ENCODE data around the gene RIMBP2.

Gene RIMBP2

GRCh38 chr12:130538343-130539095 lies 177.6 kb downstream of the RIMBP2 start:
- TF ChIP-seq ZNF660 (tag by site-specific recombination; IDR thresholded peaks at IDR 0.05) (no peak), ZNF610 (tag by site-specific recombination; IDR thresholded peaks at IDR 0.05; ENCODE audit: borderline replicate concordance) (no peak), ZNF777 (tag by site-specific recombination; IDR thresholded peaks at IDR 0.05; ENCODE audit: borderline replicate concordance) (no peak), ZNF174 (tag by site-specific recombination; IDR thresholded peaks at IDR 0.05) (no peak), ZNF677 (tag by site-specific recombination; IDR thresholded peaks at IDR 0.05) (no peak), ZNF10 (tag by site-specific recombination; IDR thresholded peaks at IDR 0.05) (no peak), ZNF214 (tag by site-specific recombination; IDR thresholded peaks at IDR 0.05; ENCODE audit: borderline replicate concordance) (no peak), ZNF184 (tag by site-specific recombination; IDR thresholded peaks at IDR 0.05) (no peak), ELK4 (IDR thresholded peaks at IDR 0.05; ENCODE audit: borderline replicate concordance, low read depth, low read length) (no peak), ZNF19 (tag by site-specific recombination; IDR thresholded peaks at IDR 0.05; ENCODE audit: low read depth) (no peak), ZFHX2 (tag by site-specific recombination; conservative IDR thresholded peaks at IDR 0.05) (no peak), AEBP2 (tag by site-specific recombination; IDR thresholded peaks at IDR 0.05; ENCODE audit: borderline replicate concordance) (no peak), REPIN1 (tag by site-specific recombination; IDR thresholded peaks at IDR 0.05; ENCODE audit: low read depth) (no peak), ZNF768 (tag by site-specific recombination; IDR thresholded peaks at IDR 0.05) (no peak), ZNF830 (tag by site-specific recombination; IDR thresholded peaks at IDR 0.05; ENCODE audit: low read depth) (no peak), ZSCAN16 (tag by site-specific recombination; IDR thresholded peaks at IDR 0.05) (no peak), ZNF2 (tag by site-specific recombination; IDR thresholded peaks at IDR 0.05) (no peak), FEZF1 (tag by site-specific recombination; IDR thresholded peaks at IDR 0.05) (no peak)
- ChIA-PET CTCF (no interaction called here), POLR2A (no interaction called here)

GRCh38 chr12:130537655-130538054 lies 178.4 kb downstream of the RIMBP2 start:
- TF ChIP-seq ZNF501 (tag by site-specific recombination; IDR thresholded peaks at IDR 0.05) (no peak), ZNF555 (tag by site-specific recombination; conservative IDR thresholded peaks at IDR 0.05) (no peak), ZNF248 (tag by site-specific recombination; IDR thresholded peaks at IDR 0.05) (no peak), ZNF830 (tag by site-specific recombination; IDR thresholded peaks at IDR 0.05; ENCODE audit: low read depth) (no peak), ZNF140 (tag by site-specific recombination; IDR thresholded peaks at IDR 0.05) (no peak), ZNF513 (tag by site-specific recombination; IDR thresholded peaks at IDR 0.05) (no peak), ZNF571 (tag by site-specific recombination; IDR thresholded peaks at IDR 0.05) (no peak), GLIS2 (tag by site-specific recombination; IDR thresholded peaks at IDR 0.05) (no peak)
- CTCF ChIA-PET, result no interaction called here
- H3K36me3 ChIP-seq (ENCODE audit: control insufficient read depth in 2 of 2, insufficient read depth in 1 of 2, low read length in 2 of 2), result no peaks in the 10 kb centered on the region
- POLR2A ChIA-PET, result no interaction called here
- H3K4me1 ChIP-seq (ENCODE audit: control insufficient read depth, insufficient read depth, low read length), result no peaks in the 10 kb centered on the region
- H3K27ac ChIP-seq (ENCODE audit: extremely low read depth, low read depth, low read length), result no peak overlapping the region
- H3K9me3 ChIP-seq (ENCODE audit: control insufficient read depth, insufficient read depth, low read depth, low read length), result no peaks in the 10 kb centered on the region
- H3K4me3 ChIP-seq (ENCODE audit: low read depth, low read length), result no peak overlapping the region

More at GRCh38 chr12:130538343-130539095, 177.6 kb downstream of the RIMBP2 start:
- Histone ChIP-seq H3K4me3 (ENCODE audit: low read depth, low read length) (no peak overlapping the region), H3K9me3 (ENCODE audit: control insufficient read depth, insufficient read depth, low read depth, low read length) (no peaks in the 10 kb centered on the region), H3K27ac (ENCODE audit: extremely low read depth, low read depth, low read length) (no peak overlapping the region), H3K36me3 (ENCODE audit: control insufficient read depth in 2 of 2, insufficient read depth in 1 of 2, low read length in 2 of 2) (no peaks in the 10 kb centered on the region), H3K4me1 (ENCODE audit: control insufficient read depth, insufficient read depth, low read length) (no peaks in the 10 kb centered on the region)

Measured in HEK293 (cell line).